HG03064 (cell line): ENCODE data around the gene FAM20A.

Source experiments
- ATAC-seq: cut with Tn5 transposase; IDR thresholded peaks from one replicate; pipeline ENCODE4 v1.9.1; 2021; ENCODE audit warnings: low read depth; ENCODE audit not compliant: unreplicated experiment

FAM20A gene

DNA sequence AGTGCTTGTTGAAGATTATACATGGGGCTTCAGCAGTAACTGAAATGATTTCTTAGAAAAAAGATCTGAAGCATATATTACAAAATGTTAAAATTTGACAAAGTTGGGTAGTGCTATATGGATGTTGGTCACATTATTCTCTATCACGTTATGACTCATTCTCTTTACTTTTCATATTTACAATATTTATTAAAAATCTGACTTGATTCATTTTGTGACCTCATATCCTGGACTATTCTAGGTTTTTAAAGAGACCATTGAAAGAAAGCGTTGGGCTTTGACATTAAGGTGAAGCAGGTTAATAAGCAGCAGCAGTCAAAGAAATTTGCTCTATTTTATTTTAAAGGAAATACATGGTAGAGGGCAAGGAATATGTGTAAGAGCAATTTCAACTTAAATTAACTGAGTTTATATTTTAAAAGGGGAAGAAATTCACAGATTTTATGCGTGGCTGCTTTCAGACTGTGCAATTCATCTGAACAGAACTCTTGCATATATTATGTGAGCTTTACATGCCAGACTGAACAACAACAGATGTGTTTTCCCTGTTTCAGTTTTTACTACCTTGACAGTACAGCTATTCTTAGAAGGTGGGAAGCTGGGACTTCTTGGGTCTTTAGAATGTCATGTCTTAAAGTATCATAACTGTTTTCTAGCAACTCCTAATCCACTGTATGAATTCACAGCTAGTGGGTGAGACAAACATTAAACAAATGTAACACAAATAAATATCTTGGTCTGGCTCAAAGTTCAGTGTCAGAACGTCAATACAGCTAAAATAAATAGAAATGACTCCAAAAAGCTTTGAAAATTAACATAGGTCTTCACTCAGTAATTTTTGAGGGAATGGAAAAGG lies 10.4 kb upstream of the FAM20A start:
- no peak for ATAC-seq

DNA sequence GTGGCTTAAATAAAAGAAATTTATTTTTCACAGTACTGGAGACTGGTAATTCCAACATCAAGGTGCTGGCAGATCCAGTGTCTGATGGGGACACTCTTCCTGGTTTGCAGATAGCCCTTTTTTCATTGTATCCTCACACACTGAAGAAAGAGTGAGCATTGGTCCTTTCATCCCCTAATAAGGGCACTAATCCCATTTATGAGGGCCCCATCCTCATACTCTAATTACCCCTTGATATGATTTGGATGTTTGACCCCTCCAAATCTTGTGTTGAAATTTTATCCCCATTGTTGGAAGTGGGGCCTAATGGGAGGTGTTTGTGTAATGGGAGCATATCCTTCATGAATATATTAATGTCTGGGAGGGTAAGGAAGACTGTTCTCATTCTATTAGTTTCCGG lies 9.4 kb upstream of the FAM20A start:
- no peak for ATAC-seq

DNA sequence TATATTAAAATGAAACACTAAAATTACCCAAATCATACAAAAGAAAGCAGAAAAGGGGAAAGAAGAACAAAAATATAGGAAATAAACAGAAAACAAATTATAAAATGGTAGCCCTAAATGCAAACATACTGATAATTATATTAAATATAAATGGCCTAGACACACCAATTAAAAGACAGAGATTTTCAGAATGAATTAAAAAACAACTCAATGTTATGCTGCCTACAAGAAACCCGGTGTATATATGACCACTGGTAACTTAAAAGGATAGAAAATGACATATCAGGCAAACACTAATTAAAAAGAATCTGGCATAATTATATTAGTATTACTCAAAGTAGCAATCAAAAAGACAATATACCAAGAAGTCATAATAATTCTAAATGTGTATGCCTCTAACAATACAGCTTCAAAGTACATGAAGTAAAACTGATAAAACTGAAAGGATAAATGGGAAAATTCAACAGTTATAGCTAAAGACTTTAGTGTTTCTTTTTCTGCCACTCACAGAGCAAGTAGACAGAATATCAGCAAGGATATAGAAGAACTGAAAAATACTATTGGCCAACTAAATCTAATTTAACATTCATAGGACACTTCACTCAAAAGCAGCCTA lies 7.5 kb upstream of the FAM20A start:
- ATAC-seq, result no peak

DNA sequence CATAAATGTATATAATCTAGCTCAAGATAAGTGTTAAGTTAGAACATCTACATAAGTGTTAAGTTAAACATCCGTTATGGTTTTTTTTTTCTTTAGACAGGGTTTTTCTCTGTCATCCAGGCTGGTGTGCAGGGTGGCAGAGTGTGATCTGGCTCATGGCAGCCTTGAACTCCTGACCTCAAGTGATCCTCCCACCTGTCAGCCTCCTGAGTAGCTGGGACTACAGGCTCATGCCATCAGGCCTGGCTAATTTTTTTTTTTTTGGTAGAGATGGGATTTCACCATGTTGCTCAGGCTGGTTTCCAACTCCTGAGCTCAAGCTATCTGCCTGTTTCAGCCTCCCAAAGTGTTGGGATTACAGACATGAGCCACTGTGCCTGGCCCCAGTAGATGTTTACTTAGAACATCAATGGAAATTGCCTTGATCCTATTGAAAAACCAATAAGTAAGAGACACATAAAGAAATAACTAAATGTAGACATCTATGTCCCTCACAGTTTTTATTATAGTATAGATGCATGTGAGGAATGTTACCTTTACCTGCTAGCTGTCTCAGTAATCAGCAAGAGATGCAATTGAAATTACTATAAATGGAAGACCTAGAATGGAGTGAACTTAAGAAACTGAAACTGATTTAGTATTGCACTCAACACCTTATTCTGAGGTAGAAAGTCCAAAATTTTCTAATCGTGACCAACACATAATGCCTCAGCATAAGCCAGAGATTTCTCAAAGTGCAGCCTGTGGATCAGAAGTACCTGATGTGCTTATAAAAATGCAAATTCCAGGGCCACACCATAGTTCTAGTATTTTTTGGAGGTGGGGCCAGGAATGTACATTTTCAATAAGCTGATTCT lies 5.5 kb upstream of the FAM20A start:
- no peak for ATAC-seq

DNA sequence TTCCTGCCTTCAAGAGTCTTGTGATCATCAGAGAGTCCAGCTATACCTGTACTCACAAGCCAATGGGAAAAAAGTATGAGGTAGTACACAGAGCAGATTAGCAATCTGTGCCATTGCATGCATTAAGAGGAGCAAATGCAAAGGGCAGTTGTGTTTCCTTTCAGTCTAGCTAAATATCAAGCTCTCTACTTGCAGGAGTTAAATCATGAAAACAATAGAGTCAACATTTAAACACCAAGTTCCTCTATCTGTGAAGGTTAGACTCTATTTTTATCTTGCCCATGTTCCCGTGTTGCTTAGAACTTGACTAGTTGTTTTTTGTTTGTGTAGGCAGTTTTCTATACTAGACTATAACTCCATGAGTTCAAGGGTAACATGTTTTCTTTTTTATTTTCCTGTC lies 4.7 kb upstream of the FAM20A start:
- ATAC-seq, result no peak

DNA sequence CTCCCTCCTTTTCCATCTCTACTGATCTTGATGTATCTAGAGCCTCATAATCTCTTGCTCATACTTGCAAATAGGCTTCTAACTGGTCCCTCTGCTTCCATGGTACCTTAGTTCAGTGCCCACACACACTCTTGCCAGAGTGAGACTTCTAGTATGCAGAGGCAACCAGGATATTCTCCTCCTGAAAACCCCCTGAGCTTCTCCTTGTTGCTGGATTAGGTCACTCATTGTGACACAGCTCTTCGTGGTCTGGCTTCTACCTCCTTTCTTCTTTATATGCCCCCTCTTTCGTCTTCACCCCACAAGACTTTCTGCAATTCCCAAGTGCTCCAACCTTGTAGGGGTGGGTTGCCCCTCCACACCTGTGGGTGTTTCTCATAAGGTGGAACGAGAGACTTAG lies 2.5 kb upstream of the FAM20A start:
- ATAC-seq, result no peak

DNA sequence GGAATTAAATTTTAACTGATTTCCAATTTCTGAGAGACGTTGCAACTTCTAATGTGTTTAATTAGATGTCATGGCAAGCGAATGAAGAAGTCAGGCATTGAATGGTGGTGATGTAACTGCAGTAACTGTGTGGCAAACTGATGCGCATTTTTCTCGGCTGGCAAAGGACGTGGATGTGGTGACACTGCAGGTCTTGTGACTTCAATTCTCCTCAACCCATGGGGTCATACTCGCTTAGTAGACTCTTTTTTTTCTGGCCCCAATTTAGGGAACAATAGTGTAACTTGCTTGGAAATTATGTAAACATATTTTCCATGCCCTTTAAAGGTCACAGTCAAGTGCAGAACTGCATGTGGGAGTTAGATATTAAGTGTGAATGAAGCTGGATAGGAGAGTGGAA lies 1.9 kb upstream of the FAM20A start:
- no peak for ATAC-seq

DNA sequence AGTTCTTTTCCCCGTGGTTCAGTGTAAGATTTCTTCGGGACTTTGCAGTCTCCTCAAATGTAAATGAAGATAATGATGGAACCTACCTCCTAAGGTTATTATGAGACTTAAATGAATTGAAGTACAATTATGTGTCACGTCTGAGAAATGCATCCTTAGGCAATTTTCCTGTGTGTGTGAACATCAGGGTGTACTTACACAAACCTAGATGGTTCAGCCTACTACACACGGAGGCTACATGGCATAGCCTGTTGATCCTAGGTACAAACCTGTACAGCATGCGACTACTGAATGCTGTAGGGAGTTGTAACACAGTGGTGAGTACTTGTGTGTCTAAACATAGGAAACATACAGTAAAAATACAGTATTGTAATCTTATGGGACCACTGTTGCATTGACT lies 1.1 kb upstream of the FAM20A start:
- ATAC-seq, result no peak

- no peak for ATAC-seq
Observed at GRCh38 chr17:68601565-68602288, 560 bp upstream of the FAM20A start.

DNA sequence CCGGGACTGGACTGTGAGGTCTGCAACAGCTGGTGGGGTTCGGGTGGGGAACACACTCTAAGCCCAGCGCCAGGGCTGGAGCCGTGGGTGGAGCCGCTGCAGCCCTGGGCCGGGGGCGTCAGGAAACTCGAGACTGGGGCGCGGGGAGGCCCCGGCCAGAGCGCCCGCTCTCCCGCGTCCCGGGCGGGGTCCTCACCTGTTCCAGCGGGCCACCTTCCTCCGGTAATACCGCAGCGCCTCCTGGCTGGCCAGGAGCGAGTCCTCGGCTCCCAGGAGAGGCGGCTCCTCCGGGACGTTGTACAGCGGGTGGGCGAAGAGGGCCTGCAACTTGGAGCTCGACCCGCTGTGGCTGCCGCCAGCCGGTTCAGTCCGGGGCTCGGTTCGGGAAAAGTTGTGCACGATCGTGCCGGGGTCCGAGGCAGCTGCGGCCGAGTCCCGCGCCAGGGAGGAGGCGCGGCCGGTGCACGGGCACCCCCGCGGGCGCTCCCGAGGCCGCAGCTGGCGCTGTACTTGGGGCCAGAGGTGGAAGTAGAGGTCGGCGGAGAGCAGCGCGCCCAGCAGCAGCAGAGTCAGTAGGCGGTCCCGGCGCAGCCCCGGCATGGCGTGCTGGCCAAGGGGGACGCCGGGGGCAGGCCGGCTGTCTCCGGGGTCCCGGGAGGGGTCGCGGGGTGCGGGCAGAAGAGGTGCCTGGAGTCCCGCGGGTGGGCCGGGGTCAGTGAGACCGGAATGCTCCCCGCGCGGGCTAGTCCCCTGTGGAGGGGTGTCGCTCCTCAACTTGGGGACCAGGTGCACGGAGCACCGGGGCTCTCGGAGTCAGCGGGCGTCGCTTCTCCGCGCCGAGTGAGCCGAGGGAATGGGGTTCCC lies 868 bp downstream of the FAM20A start:
- ATAC-seq, result no peak

DNA sequence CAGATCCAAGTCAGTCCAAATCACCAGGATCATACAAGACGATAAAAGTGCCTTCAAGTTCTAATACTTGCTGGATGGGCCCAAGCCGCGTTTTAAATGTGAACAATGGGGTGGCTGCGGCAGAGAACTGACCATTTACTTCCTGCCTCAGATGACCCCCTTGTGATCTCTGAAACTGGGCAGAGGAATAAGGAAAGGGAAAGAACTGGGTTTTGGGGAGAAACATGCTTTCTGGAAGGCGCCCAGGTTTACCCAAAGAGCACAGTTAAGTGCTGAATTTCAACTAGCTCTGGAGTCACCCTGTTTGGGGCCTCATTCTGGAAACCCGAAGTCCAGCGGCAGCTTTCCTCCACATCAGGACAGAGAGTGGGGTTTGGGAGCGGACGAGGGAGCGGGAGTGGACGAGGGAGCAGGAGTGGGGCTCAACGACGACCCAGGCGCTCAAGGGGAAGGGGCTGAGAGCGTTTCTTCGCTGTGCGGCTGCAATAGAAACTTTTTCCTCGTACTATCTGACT lies 1.6 kb downstream of the FAM20A start:
- no peak for ATAC-seq

GRCh38 chr17:68599091-68599490 lies 2.1 kb downstream of the FAM20A start:
- ATAC-seq, result no peak

DNA sequence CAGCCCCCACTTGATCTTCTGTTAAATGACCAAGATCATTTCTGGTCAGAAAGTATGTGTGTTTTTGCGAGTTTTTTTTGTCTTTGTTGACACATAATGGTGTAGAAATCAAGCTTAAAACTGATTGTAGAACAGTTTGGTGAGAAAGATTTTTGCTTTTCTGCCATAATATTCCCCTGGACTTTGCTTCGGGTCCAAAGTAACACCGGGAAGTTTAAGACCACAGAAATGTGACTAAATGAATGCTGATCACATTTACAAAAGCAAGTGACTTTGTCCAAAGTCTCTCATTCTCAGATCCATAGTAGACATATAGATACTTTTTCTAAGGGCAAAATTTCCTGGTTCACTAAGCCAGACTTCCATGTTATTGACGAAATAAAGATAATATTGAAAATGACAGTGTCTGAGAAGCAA lies 2.6 kb downstream of the FAM20A start:
- no peak for ATAC-seq

GRCh38 chr17:68598074-68598473 lies 3.1 kb downstream of the FAM20A start:
- no peak for ATAC-seq

DNA sequence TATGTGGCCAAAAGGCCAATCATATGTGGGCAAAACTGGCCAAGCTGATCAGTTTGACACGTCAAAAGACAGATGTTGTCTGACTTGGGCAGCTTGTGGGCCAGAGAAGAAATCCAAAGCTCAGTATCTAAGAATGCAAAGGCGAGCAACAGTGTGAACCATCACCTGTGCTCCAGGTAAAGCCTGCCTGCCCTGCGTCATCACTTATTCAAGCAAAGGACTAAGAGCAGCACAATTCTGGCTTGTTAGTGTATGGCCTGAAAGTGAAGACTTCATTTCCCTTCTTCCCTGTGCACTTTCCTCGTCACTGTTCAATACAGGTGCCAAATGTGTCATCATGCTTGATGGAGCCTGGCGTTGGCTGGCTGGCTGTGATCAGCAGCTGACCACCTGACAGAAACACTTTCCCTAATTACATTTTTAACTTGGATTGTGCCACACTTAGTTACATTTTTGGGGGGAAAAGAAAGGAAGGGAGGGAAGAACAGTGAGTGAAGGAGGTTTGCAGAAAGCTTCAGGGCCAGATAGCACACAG lies 4.7 kb downstream of the FAM20A start:
- no peak for ATAC-seq

DNA sequence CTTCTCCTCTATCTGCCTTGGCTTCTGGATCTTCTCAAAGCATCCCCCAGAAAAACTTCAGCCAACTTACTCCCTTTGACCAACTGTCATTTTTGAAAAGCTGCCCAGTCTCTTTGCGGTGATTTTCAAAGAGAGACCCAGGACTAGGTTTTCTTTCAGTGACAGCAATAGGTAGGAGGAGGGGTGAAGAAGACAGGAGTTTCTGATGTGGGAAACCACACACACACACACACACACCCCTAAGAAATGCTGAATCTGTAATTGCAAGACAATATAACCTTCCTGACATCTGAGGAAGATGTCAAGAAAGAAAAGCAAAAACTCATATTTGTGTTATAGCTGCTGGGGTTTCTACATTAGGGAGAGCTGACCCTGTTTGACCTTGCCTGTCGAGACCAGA lies 5.2 kb downstream of the FAM20A start:
- ATAC-seq, result no peak

GRCh38 chr17:68595496-68595895 lies 5.7 kb downstream of the FAM20A start:
- no peak for ATAC-seq

- ATAC-seq, result no peak
Observed at GRCh38 chr17:68594552-68594951, 6.6 kb downstream of the FAM20A start.
